HUES6 (cell line): ENCODE results near the gene DSCAM.

Experiments
- H3K27ac ChIP-seq: 2 replicates; pipeline ENCODE4 v1.7.0; 2013; ENCODE audit warnings: low read depth, mild to moderate bottlenecking, low read length, inconsistent platforms
- H3K27me3 ChIP-seq: 2 replicates; pipeline ENCODE4 v1.6.1; 2013; ENCODE audit warnings: low read length; ENCODE audit not compliant: control insufficient read depth, insufficient read depth
- H3K36me3 ChIP-seq: 2 replicates; pipeline ENCODE4 v1.6.1; 2013; ENCODE audit warnings: low read length; ENCODE audit not compliant: control insufficient read depth, insufficient read depth
- H3K4me1 ChIP-seq: 2 replicates; pipeline ENCODE4 v1.6.1; 2013; ENCODE audit warnings: low read length; ENCODE audit not compliant: control insufficient read depth, insufficient read depth
- H3K4me3 ChIP-seq: 2 replicates; pipeline ENCODE4 v1.5.1; 2013; ENCODE audit warnings: low read depth, low read length
- H3K9ac ChIP-seq: one replicate; pipeline ENCODE4 v1.6.1; 2013; ENCODE audit warnings: mild to moderate bottlenecking, low read length
- H3K9me3 ChIP-seq: 2 replicates; pipeline ENCODE4 v1.6.1; 2013; ENCODE audit warnings: low read depth, low read length; ENCODE audit not compliant: control insufficient read depth, insufficient read depth

Gene DSCAM

DNA sequence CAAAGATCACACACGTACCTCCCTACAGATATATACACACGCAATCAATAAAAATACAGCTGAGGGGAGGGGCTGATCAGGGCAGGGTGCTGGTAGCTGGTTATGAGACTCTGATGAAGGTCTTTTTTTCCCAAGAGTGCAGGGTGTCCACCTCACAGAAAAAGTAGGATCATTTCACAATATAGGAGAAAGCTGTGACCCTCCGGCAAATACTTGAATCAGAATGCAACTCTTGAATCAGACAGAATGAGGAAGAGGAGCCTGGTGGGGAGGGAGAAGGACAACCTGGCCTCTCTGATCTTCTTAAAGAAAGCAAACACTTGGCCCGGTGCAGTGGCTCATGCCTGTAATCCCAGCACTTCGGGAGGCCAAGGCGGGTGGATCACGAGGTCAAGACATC, 710.4 kb downstream of the DSCAM start:
- H3K27me3 ChIP-seq: no peaks in the 10 kb centered on the region

DNA sequence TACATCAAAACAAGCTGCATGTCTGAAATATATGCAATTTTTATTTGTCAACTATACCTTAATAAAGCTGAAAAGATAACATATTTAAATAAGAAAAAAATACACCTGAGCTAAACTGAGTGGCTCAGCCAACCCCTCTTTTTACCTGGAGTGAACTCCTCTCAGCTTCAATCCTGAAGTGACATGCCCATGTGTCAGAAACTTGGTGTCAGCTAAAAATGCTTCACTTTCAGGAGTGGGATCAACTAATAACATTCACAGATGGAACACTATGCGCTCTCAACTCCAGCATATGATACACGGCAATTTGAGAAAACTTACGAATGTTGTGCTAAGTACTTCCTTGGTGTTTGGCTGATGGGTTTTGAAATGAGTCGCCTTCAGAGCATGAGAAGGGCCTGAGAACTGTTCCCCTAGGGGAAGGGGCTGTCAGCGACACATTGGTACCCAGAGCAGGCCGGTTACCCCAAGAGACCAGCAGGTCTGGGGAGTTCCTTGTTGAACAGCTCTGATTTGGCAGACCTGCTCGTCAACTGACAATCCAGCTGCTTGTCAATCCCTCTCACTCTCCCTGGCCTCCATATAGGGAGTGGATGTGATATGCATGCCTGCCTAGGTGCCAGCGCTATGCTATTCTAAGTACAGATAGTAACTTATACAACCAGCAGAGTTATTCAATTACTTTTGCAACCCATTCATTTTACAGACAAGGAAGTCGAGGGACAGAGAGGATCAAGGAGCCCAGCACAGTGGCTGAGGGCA, 712.0 kb downstream of the DSCAM start:
- H3K4me3 ChIP-seq: no peak overlapping the region
- no peaks in the 10 kb centered on the region for H3K9me3 ChIP-seq
- H3K27ac ChIP-seq: no peak overlapping the region
- no peaks in the 10 kb centered on the region for H3K27me3 ChIP-seq
- H3K9ac ChIP-seq: no peak overlapping the region
- no peaks in the 10 kb centered on the region for H3K4me1 ChIP-seq
- H3K36me3 ChIP-seq: no peaks in the 10 kb centered on the region

More for the DNA sequence above, 710.4 kb downstream of the DSCAM start:
- Histone ChIP-seq H3K9ac (no peak overlapping the region), H3K9me3 (no peaks in the 10 kb centered on the region), H3K4me1 (no peaks in the 10 kb centered on the region), H3K27ac (no peak overlapping the region), H3K4me3 (no peak overlapping the region), H3K36me3 (no peaks in the 10 kb centered on the region)

DNA sequence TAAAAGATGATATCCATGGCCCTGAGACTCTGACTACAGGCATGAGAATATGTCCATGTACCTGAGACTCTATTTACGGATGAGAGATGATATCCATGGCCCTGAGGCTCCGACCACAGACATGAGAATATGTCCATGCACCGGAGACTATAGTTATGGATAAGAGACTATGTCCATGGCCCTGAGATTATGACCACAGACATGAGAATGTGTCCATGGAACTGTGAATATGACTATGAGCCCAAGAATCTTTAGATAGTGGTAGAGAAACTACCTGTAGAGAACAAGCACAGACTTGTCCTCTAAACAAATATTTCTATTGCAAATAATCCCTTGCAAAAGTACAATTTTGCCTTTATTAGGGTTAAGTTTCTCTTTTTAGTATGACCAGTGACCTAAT, 716.5 kb downstream of the DSCAM start:
- H3K27me3 ChIP-seq: no peaks in the 10 kb centered on the region
- no peak overlapping the region for H3K9ac ChIP-seq
- H3K4me1 ChIP-seq: no peaks in the 10 kb centered on the region
- H3K36me3 ChIP-seq: no peaks in the 10 kb centered on the region
- H3K27ac ChIP-seq: no peak overlapping the region
- no peaks in the 10 kb centered on the region for H3K9me3 ChIP-seq
- no peak overlapping the region for H3K4me3 ChIP-seq

DNA sequence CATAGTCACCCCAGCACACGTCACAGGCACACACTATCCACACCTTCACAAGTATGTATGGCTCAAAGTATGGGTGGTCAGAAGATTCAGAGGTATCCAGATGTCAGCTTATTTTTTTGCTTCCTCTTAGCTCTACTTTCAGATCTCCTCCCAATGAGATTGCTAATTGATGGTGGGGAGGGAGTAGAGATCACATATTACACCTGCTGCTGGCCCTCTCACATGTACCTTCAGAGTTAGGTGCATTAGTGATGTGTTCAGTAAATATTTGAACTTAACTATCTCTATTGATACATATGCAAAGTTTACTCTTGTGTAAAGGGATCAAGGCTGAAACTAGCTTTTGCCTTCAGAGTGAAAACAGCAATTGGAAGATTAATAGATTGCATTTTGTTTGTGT, 717.1 kb downstream of the DSCAM start:
- H3K4me3 ChIP-seq: no peak overlapping the region
- no peak overlapping the region for H3K9ac ChIP-seq
- no peaks in the 10 kb centered on the region for H3K36me3 ChIP-seq
- H3K9me3 ChIP-seq: no peaks in the 10 kb centered on the region
- no peak overlapping the region for H3K27ac ChIP-seq
- H3K27me3 ChIP-seq: no peaks in the 10 kb centered on the region
- H3K4me1 ChIP-seq: no peaks in the 10 kb centered on the region

DNA sequence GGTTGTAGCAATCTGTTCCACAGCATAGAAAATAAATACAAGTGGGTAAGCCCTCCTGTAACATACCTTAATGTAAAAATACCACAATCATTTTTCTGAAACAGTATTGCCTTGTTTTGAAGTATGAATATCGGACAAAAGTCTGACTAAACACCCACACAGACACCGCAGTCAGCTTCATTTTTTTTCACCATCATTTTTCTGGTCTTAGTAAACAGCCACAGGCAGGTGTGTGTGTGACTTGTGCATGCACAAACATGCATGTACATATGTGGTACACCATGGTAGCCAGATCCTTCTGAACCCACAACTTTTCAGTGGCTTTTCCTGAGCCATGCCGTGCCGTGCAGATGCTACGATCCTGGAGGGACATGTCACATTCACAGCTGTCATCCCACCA, 718.1 kb downstream of the DSCAM start:
- Histone ChIP-seq H3K4me3 (no peak overlapping the region), H3K27me3 (no peaks in the 10 kb centered on the region), H3K4me1 (no peaks in the 10 kb centered on the region), H3K27ac (no peak overlapping the region), H3K9ac (no peak overlapping the region), H3K36me3 (no peaks in the 10 kb centered on the region), H3K9me3 (no peaks in the 10 kb centered on the region)

DNA sequence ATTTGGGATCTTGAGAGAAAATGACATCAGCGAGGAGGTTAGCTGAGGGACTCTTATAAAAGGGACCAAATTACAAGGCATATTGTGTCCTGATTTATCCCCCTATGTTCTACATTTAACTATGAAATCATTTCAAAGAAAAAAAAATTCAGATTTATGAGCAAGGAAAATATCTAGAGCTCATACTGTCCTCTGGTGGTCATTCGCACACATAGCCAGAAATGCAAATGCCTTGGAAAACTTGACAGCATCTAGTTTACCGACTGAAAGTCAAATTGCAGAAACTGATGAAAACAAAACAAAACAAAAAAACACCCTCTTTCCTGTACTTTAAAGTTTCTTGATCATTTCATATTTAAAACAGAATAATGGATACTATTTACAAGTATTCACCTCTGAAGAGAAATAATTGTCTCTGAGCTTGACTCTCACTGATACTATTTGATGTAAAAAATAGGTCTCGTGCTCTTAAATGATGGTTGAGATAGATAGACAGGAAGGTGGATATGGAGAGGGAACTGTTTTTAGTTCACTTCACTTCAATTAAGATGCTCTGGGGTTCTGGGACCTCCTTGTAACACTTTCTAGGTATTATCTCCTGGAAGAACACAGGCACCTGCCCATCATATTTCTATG, 725.9 kb downstream of the DSCAM start:
- Histone ChIP-seq H3K4me3 (no peak overlapping the region), H3K27ac (no peak overlapping the region), H3K9me3 (0 out of 2 replicates have a peak, but pooled peaks cover under 1% of the 10 kb centered on the region)

DNA sequence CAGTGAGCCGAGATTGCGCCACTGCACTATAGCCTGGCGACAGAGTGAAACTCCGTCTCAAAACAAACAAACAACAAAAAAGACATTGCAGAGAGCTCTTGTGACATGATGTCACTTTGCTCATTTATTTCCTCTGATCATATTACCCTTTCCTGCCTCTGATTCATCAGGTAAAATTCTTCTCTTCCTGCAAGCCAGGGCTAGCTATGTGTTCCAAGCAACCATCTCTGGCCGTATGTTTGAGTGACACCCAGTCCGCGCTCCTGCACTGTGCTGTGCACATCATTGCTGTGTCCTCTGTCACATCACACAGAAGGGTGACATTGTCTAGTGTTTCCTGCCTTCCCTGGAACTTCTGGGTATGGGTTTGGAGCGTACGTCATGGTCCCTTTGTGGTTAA, 728.4 kb downstream of the DSCAM start:
- peaks cover 6% of the 10 kb centered on the region; the same call in 1 of the 2 replicates for H3K9me3 ChIP-seq
- H3K27me3 ChIP-seq: no peaks in the 10 kb centered on the region
- H3K36me3 ChIP-seq: no peaks in the 10 kb centered on the region
- H3K9ac ChIP-seq: no peak overlapping the region
- no peaks in the 10 kb centered on the region for H3K4me1 ChIP-seq
- H3K27ac ChIP-seq: no peak overlapping the region
- H3K4me3 ChIP-seq: no peak overlapping the region

More for the DNA sequence above, 725.9 kb downstream of the DSCAM start:
- Histone ChIP-seq H3K36me3 (no peaks in the 10 kb centered on the region), H3K27me3 (no peaks in the 10 kb centered on the region), H3K9ac (no peak overlapping the region), H3K4me1 (no peaks in the 10 kb centered on the region)

DNA sequence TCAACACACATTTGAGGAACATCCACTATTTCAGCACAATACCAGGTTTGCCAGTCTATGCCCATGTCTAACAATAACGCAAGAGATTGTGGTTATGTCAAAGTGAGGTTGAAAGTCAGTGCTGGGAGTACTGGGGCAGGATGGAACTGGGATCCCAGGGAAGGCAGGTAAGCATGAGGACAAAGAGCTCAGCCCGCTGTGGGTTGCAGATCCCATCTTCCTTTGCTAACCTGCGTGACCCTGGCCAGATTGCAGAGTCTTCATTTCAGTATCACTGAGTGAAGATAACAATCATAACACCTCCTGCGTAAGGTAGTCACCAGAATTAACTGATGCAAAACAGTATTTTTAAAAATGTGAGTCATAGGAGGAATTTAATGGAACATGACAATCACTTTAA, 729.7 kb downstream of the DSCAM start:
- Histone ChIP-seq H3K9me3 (peaks cover 6% of the 10 kb centered on the region; the same call in 1 of the 2 replicates), H3K27me3 (no peaks in the 10 kb centered on the region), H3K36me3 (no peaks in the 10 kb centered on the region), H3K4me3 (no peak overlapping the region), H3K27ac (no peak overlapping the region), H3K4me1 (no peaks in the 10 kb centered on the region), H3K9ac (no peak overlapping the region)

DNA sequence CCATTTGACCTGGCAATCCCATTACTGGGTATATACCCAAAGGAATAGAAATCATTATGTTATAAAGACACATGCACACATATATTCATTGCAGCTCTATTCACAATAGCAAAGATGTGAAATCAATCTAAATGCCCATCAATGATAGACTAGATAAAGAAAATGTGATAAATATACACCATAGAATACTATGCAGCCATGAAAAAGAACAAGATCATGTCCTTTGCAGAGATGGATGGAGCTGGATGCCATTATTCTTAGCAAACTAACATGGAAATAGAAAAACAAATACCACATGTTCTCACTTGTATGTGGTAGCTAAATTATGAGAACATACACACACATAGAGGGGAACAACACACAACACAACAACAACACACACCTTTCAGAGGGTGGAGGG, 731.2 kb downstream of the DSCAM start:
- H3K9ac ChIP-seq: no peak overlapping the region
- H3K4me3 ChIP-seq: no peak overlapping the region
- no peaks in the 10 kb centered on the region for H3K36me3 ChIP-seq
- no peaks in the 10 kb centered on the region for H3K27me3 ChIP-seq
- peaks cover 6% of the 10 kb centered on the region; the same call in 1 of the 2 replicates for H3K9me3 ChIP-seq
- no peaks in the 10 kb centered on the region for H3K4me1 ChIP-seq
- no peak overlapping the region for H3K27ac ChIP-seq

DNA sequence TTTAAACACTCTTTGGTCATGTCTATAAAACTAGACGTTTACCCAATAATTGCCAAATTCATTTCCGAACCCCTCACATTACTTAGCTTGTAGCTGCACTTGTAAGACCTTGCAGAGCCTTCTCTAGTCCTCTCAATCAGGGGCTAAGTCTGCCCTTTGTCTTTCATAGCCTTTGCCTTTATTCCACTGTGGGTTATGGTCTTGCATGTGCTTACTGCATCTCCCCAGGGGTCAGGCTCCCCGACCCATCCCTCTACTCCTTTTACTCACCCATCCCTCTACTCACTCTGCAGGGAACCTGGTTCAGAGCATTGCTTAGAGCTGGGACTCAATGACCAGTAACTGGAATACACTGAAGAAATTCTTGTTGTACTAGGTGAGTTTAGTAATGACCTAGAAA, 744.3 kb downstream of the DSCAM start:
- Histone ChIP-seq H3K4me3 (no peak overlapping the region), H3K9ac (no peak overlapping the region), H3K27me3 (no peaks in the 10 kb centered on the region), H3K4me1 (no peaks in the 10 kb centered on the region), H3K9me3 (peaks cover 9% of the 10 kb centered on the region), H3K36me3 (no peaks in the 10 kb centered on the region), H3K27ac (no peak overlapping the region)

DNA sequence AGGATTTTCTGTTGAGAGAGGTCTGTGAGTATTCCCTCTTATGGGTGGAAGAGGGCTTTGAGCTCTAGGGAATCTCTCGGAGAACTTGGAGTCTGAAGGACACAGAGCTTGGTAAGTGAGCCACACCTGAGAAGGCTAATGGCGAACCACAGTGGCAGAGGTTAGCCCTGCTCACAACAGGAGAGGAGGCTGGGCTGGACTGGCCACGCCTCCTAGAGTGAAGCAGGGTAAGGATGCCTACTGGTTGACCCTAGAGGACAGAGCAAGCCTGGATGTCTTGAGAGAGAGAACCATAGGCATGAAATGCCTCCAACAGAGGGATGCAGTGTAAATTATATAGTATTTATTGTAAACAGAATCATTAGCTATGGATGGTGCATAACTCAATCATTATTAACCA, 747.1 kb downstream of the DSCAM start:
- Histone ChIP-seq H3K9ac (no peak overlapping the region), H3K4me3 (no peak overlapping the region), H3K27ac (no peak overlapping the region), H3K4me1 (no peaks in the 10 kb centered on the region), H3K27me3 (no peaks in the 10 kb centered on the region), H3K36me3 (no peaks in the 10 kb centered on the region), H3K9me3 (no peaks in the 10 kb centered on the region)
